ENCODE measurements around the gene FBXW5.
A peak's percentile ranks its signal among the peaks of the same experiment; 100 is the strongest.

Gene FBXW5

GRCh38 chr9:136907011-136907914 lies 37.3 kb downstream of the FBXW5 start:
- DNase-seq = no peak

GRCh38 chr9:136906266-136906665 lies 38.3 kb downstream of the FBXW5 start:
- DNase-seq = no peak

- DNase-seq = no peak
Measured at GRCh38 chr9:136903041-136903554, 41.4 kb downstream of the FBXW5 start.

- DNase-seq = peak; percentile 87
Measured at GRCh38 chr9:136902259-136902821, 42.2 kb downstream of the FBXW5 start.

- DNase-seq = peak; percentile 82
Measured at GRCh38 chr9:136901516-136902258, 42.9 kb downstream of the FBXW5 start.

GRCh38 chr9:136900988-136901515 lies 43.5 kb downstream of the FBXW5 start:
- no peak for DNase-seq

- no peak for DNase-seq
Measured at GRCh38 chr9:136900556-136900955, 44.0 kb downstream of the FBXW5 start.

GRCh38 chr9:136899196-136899595 lies 45.3 kb downstream of the FBXW5 start:
- DNase-seq = no peak

GRCh38 chr9:136898483-136899100 lies 45.9 kb downstream of the FBXW5 start:
- no peak for DNase-seq

- no peak for DNase-seq
Measured at GRCh38 chr9:136896027-136896426, 48.5 kb downstream of the FBXW5 start.

GRCh38 chr9:136890661-136891060 lies 53.9 kb downstream of the FBXW5 start:
- DNase-seq = no peak
